HepG2 (cell line): ENCODE measurements around the gene ARHGAP22. TPM values are rescaled to one million over a fixed set of nuclear protein-coding genes. Genes with fewer than 3 reads are reported as not detected.

ENCODE experiments used
- ATAC-seq: fragments of 200-7000 bp; cut with Tn5 transposase; 3 replicates; pipeline ENCODE4 v1.9.1; 2020; ENCODE audit warnings: mild to moderate bottlenecking, moderate library complexity
- BruUV-seq: library from RNA; stranded (reverse); fragments of 400-500 nt; replicated peaks from 2 replicates; lab custom pipeline; 2021; lab: Mats Ljungman, UMichigan
- CTCF ChIA-PET: fragments of 300-600 bp; formaldehyde crosslinking; extraction: SDS; loops from one replicate; lab custom pipeline; 2021; ENCODE audit warnings: low total read pairs, inconsistent platforms, low intra/inter-chr PET ratio; lab: Yijun Ruan, JAX
- POLR2A ChIA-PET: fragments of 350-600 bp; sonication (Branson Sonifier 250); formaldehyde crosslinking; loops from one replicate; lab custom pipeline; 2020; ENCODE audit warnings: antibody characterized with exemption, inconsistent platforms; lab: Yijun Ruan, JAX
- DNase-seq: peaks from one replicate; pipeline ENCODE4 v3.0.0-alpha.2; 2015; ENCODE audit warnings: low spot score
- FAIRE-seq: peaks from 3 replicates; lab custom pipeline; 2011; peaks lifted over from hg19 to GRCh38; lab: Jason Lieb, UNC
- H2AFZ ChIP-seq: one replicate; pipeline ENCODE4 v1.6.1; 2011; ENCODE audit warnings: low read length, inconsistent platforms
- H3K27ac ChIP-seq: fragments of 300-600 bp; 3 replicates; pipeline ENCODE4 v1.8.0; 2011; ENCODE audit warnings: mixed run types, mild to moderate bottlenecking, mixed read lengths, low read length, inconsistent platforms; ENCODE audit not compliant: insufficient read depth; ENCODE audit errors: extremely low read length
- H3K27me3 ChIP-seq, 2 experiments: fragments of 200-600 bp in 1 of 2; 2 replicates in 1 of 2; 3 replicates in 1 of 2; pipeline versions ENCODE4 v1.6.0 to v1.8.0; 2011; ENCODE audit warnings: low read length in 2 of 2, mild to moderate bottlenecking in 2 of 2, moderate library complexity in 2 of 2, inconsistent platforms in 1 of 2; ENCODE audit not compliant: insufficient read depth in 2 of 2, control insufficient read depth in 1 of 2
- H3K36me3 ChIP-seq, 2 experiments: fragments of 200-600 bp in 1 of 2; replicated peaks in 1 of 2; 2 replicates in 1 of 2; 3 replicates in 1 of 2; pipeline versions ENCODE4 v1.5.1 to v1.8.0; 2011; ENCODE audit warnings: low read length in 2 of 2, inconsistent platforms in 1 of 2; ENCODE audit not compliant: insufficient read depth in 2 of 2, control insufficient read depth in 1 of 2
- H3K4me1 ChIP-seq: 2 replicates; pipeline ENCODE4 v1.5.1; 2012; ENCODE audit warnings: low read length, inconsistent platforms; ENCODE audit not compliant: insufficient read depth
- H3K4me2 ChIP-seq: 2 replicates; pipeline ENCODE4 v1.6.0; 2011; ENCODE audit warnings: low read depth, low read length, inconsistent platforms
- H3K4me3 ChIP-seq, 3 experiments: fragments of 200-600 bp in 1 of 3; sonication (generic), shearing (Covaris generic) in 1 of 3; replicated peaks in 1 of 3; 2 replicates each; pipeline ENCODE4 v1.5.1; 2011 to 2016; ENCODE audit warnings: low read length in 3 of 3, inconsistent platforms in 2 of 3, low read depth in 2 of 3, mild to moderate bottlenecking in 2 of 3, control low read depth in 1 of 3, mixed read lengths in 1 of 3; ENCODE audit not compliant: insufficient read depth in 1 of 3
- H3K79me2 ChIP-seq: one replicate; pipeline ENCODE4 v1.6.1; 2011; ENCODE audit warnings: low read length, inconsistent platforms; ENCODE audit not compliant: insufficient read depth
- H3K9ac ChIP-seq: 2 replicates; pipeline ENCODE4 v1.6.0; 2011; ENCODE audit warnings: mild to moderate bottlenecking, low read depth, low read length, inconsistent platforms; ENCODE audit not compliant: insufficient read depth
- H3K9me3 ChIP-seq: 2 replicates; pipeline ENCODE4 v1.5.1; 2012; ENCODE audit warnings: mild to moderate bottlenecking, low read length
- H4K20me1 ChIP-seq: 2 replicates; pipeline ENCODE4 v1.6.0; 2011; ENCODE audit warnings: inconsistent platforms, mild to moderate bottlenecking, low read length, moderate library complexity; ENCODE audit not compliant: insufficient read depth
- CREB1 ChIP-seq, 2 experiments: fragments of 450-650 bp in 1 of 2; IDR thresholded peaks; 2 replicates each; pipeline ENCODE4 v1.6.1; 2016 to 2017; ENCODE audit warnings: control low read depth in 1 of 2, mild to moderate bottlenecking in 1 of 2, missing compliant biosample characterization in 1 of 2, missing genetic modification characterization in 1 of 2
- CTCF ChIP-seq: sonication (generic); formaldehyde crosslinking; IDR thresholded peaks from 2 replicates; pipeline ENCODE4 v1.5.0; 2020; ENCODE audit warnings: mild to moderate bottlenecking, missing genetic modification reagents, moderate library complexity
- MXI1 ChIP-seq: IDR thresholded peaks from 3 replicates; pipeline ENCODE4 v1.6.1; 2012; ENCODE audit warnings: low read depth, low read length, inconsistent platforms, borderline replicate concordance
- TERF1 ChIP-seq: sonication (generic); formaldehyde crosslinking; IDR thresholded peaks from 2 replicates; pipeline ENCODE4 v1.8.0; 2022; ENCODE audit warnings: mild to moderate bottlenecking, missing genetic modification reagents, moderate library complexity
- ZEB1 ChIP-seq: IDR thresholded peaks from 2 replicates; pipeline ENCODE4 v1.6.1; 2012; ENCODE audit warnings: mild to moderate bottlenecking, low read depth, inconsistent platforms; ENCODE audit not compliant: insufficient replicate concordance
- ZFP62 ChIP-seq: sonication (generic); formaldehyde crosslinking; IDR thresholded peaks from 2 replicates; pipeline ENCODE4 v1.4.0; 2020; ENCODE audit warnings: missing genetic modification reagents
- ZNF30 ChIP-seq: sonication (generic); formaldehyde crosslinking; IDR thresholded peaks from 2 replicates; pipeline ENCODE4 v1.5.0; 2020; ENCODE audit warnings: mild to moderate bottlenecking, missing genetic modification reagents
- ZNF564 ChIP-seq: sonication (generic); formaldehyde crosslinking; IDR thresholded peaks from 2 replicates; pipeline ENCODE4 v1.8.1; 2023; ENCODE audit warnings: mild to moderate bottlenecking, missing genetic modification reagents
- ZNF709 ChIP-seq: sonication (generic); formaldehyde crosslinking; IDR thresholded peaks from 2 replicates; pipeline ENCODE4 v1.5.0; 2020; ENCODE audit warnings: mild to moderate bottlenecking, missing genetic modification reagents
- whole genome bisulfite sequencing: methylation state at CpG from one replicate; pipeline ENCODE4 v1.1.6; 2017; ENCODE audit warnings: low lambda C conversion rate; 5-methylcytosine and 5-hydroxymethylcytosine counted together
- in situ Hi-C: cut with HindIII; loops from 2 replicates; pipeline ENCODE4 v1.10.0; 2017; ENCODE audit warnings: low pct_unique_long_range_greater_than_20kb; ENCODE audit not compliant: extremely low pct_ligation_motif_present
- intact Hi-C: fragments of 100-400 bp; cut with micrococcal nuclease; formaldehyde crosslinking; loops from one replicate; pipeline ENCODE4 v1.10.0; 2022; ENCODE audit not compliant: unreplicated experiment
- polyA plus RNA-seq, 8 experiments: library from polyadenylated mRNA; depleted of rRNA in 3 of 8; stranded (reverse) in 7 of 8; unstranded in 1 of 8; fragments of >200 nt; fragmentation: Illumina TruSeq in 4 of 8; extraction: Trizol in 4 of 8; gene quantifications; 2 replicates each; pipeline versions ENCODE4 v1.2.1 to v1.2.3, GENCODE V29; 2011 to 2016; ENCODE audit warnings: low read depth in 4 of 8, missing spikeins in 1 of 8, mixed read lengths in 1 of 8; ENCODE audit not compliant: insufficient read depth in 1 of 8
- total RNA-seq, 5 experiments: library from RNA; depleted of rRNA; stranded (reverse); fragments of >200 nt; fragmentation: Illumina TruSeq; extraction: Trizol; gene quantifications; 2 replicates each; pipeline ENCODE4 v1.2.3, GENCODE V29; 2016; ENCODE audit warnings: low read depth in 1 of 5

Gene ARHGAP22
- total and polyA plus RNA-seq, 2 of the 13 experiments (the other 11 are each of a cell fraction or from before 2014, with no cell fraction given) = 0.08 to 0.38 TPM

GRCh38 chr10:48464121-48464870 is 140.6 kb downstream of the ARHGAP22 start (continued):
- TF ChIP-seq TERF1 (CRISPR knock-in tag) (no peak), ZEB1 (no peak), ZFP62 (CRISPR knock-in tag) (no peak), ZNF30 (CRISPR knock-in tag) (no peak), ZNF709 (CRISPR knock-in tag) (no peak), CREB1 (IDR thresholded peaks at IDR 0.05) (no peak), CREB1 (CRISPR knock-in tag; IDR thresholded peaks at IDR 0.05) (no peak), ZNF564 (no peak)

GRCh38 chr10:48463318-48464003 is 141.4 kb downstream of the ARHGAP22 start:
- Histone ChIP-seq H3K4me1 (no peaks in the 10 kb centered on the region), H2AFZ (no peak overlapping the region), H4K20me1 (no peaks in the 10 kb centered on the region)
- BruUV-seq = no TSS peak
- TF ChIP-seq CTCF = 0 out of 2 replicates have a peak, but pooled peaks have one; percentile 21
- TF ChIP-seq MXI1 = no peak
- TF ChIP-seq, all 625 proteins: peak for 1
- CTCF ChIA-PET = no interaction called here
- in situ Hi-C loops (no loop called here), intact Hi-C loops (no loop called here)
- Histone ChIP-seq H3K9ac (no peak overlapping the region), H3K4me3 (no peak overlapping the region), H3K79me2 (no peaks in the 10 kb centered on the region), H3K4me2 (no peak overlapping the region), H3K36me3 (no peaks in the 10 kb centered on the region), H3K27me3 (0 out of 5 replicates have a peak, but pooled peaks cover 0 to 8% of the 10 kb centered on the region in 2 experiments), H3K27ac (no peak overlapping the region), H3K9me3 (no peaks in the 10 kb centered on the region)
- DNase-seq (no peak), ATAC-seq (peak; percentile 33; the same call in 2 of the 3 replicates), FAIRE-seq (no peak)
- POLR2A ChIA-PET = interaction anchor here (1.0 kb wide), 1 partner anchor 11 kb away, joined by 3 read pairs; no protein-coding TSS in a partner anchor
- WGBS = 32% methylated on average over 5 of the region's 8 CpGs
